Activated naive CD8-positive, alpha-beta T cell treated with anti-CD3 and anti-CD28 coated beads, Interleukin-2, amount 10 ng/mL, durations not matched to agents 7 days and 5 days (primary cell): ENCODE data around the gene ITFG1. TPM values are rescaled to one million over a fixed set of nuclear protein-coding genes. Genes with fewer than 3 reads are reported as not detected.
A peak's percentile ranks its signal among the peaks of the same experiment; 100 is the strongest.
"Not testable (repeated sequence)": the region's sequence is repeated elsewhere in the genome, so short reads cannot be mapped to it uniquely, and the experiment has no call there.

Experiments
- ATAC-seq: fragments of 150-1000 bp; cut with Tn5 transposase; one replicate; pipeline ENCODE4 v1.10.0; 2021; ENCODE audit warnings: low read depth, moderate library complexity
- POLR2A ChIA-PET: fragments of 350-600 bp; sonication (Branson Sonifier 250); formaldehyde crosslinking; loops from one replicate; lab custom pipeline; 2021; ENCODE audit warnings: antibody characterized with exemption; lab: Charles Lee
- DNase-seq: peaks from one replicate; pipeline ENCODE4 v3.0.0; 2021
- H3K27ac Mint-ChIP-seq: one replicate; pipeline ENCODE4 v1.8.0; 2022; ENCODE audit warnings: mild to moderate bottlenecking, mixed read lengths
- H3K27me3 Mint-ChIP-seq: one replicate; pipeline ENCODE4 v1.8.0; 2022; ENCODE audit warnings: mild to moderate bottlenecking, moderate library complexity, mixed read lengths
- H3K36me3 Mint-ChIP-seq: one replicate; pipeline ENCODE4 v1.8.0; 2021; ENCODE audit warnings: mild to moderate bottlenecking, mixed read lengths
- H3K4me1 Mint-ChIP-seq: one replicate; pipeline ENCODE4 v1.8.0; 2021; ENCODE audit warnings: mixed read lengths
- H3K4me3 Mint-ChIP-seq: one replicate; pipeline ENCODE4 v1.8.0; 2022; ENCODE audit warnings: mild to moderate bottlenecking, moderate library complexity, mixed read lengths
- H3K9me3 Mint-ChIP-seq: one replicate; pipeline ENCODE4 v1.8.0; 2021; ENCODE audit warnings: mixed read lengths
- total RNA-seq, 2 experiments: library from RNA; stranded (reverse); gene quantifications; one replicate each; pipeline ENCODE4 v1.2.3, GENCODE V29; 2021

ITFG1 gene
- total RNA-seq, 2 experiments from 2014 or later = 22.1 to 24.9 TPM

- no peak for DNase-seq
- H3K4me3 Mint-ChIP-seq = no peak overlapping the region
- H3K4me1 Mint-ChIP-seq = peaks cover 10% of the 10 kb centered on the region
- H3K27ac Mint-ChIP-seq = no peak overlapping the region
- ATAC-seq = no peak
- H3K9me3 Mint-ChIP-seq = no peaks in the 10 kb centered on the region
- POLR2A ChIA-PET = no interaction called here
- no peaks in the 10 kb centered on the region for H3K27me3 Mint-ChIP-seq
- peaks cover 12% of the 10 kb centered on the region for H3K36me3 Mint-ChIP-seq
Measured at GRCh38 chr16:47465919-47466630, 5.2 kb upstream of the ITFG1 start.

DNA sequence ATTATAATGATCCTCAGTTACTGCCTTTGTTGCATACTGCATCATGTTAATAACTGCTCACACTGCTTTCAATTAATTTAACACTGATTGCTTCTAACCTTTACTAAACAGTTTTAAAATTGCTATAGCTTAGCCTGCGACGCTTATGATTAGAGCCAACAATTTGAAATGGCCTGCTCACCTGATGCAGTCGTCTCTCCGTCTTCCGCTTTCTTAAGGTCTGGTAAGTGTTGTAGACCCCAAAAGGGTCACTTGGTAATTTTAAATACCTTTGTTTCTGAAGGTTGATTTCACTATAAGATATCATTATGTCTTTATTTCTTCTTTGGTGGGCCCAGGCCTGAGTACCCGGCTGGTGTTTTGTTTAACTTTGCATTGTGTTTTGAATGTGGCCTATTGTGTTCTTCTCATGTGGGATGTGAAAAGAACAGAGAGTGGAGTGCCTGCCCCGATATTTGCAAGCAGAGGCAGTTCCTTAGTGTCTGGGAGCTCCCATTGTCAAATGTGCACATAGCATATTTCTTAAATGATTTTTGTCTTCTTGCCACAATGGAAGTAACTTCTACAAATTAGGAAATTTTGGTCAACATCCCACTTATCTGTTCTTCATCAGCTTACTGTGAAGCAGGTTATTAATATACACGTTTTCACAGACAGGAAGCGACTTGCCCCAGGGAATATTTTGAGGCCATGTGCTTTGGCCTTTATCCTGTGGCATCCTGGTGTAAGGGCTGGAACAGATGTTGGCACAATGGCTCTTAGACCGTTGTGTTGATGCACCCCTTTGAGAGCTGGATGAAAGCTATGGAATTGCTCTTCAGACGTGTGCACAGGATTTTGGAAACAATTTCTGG lies 3.1 kb upstream of the ITFG1 start:
- Mint-ChIP-seq H3K4me1 (peaks cover 21% of the 10 kb centered on the region), H3K9me3 (no peaks in the 10 kb centered on the region), H3K4me3 (no peak overlapping the region), H3K27ac (no peak overlapping the region), H3K36me3 (peaks cover 8% of the 10 kb centered on the region), H3K27me3 (no peaks in the 10 kb centered on the region)
- ATAC-seq (no peak), DNase-seq (no peak)
- POLR2A ChIA-PET = no interaction called here

DNA sequence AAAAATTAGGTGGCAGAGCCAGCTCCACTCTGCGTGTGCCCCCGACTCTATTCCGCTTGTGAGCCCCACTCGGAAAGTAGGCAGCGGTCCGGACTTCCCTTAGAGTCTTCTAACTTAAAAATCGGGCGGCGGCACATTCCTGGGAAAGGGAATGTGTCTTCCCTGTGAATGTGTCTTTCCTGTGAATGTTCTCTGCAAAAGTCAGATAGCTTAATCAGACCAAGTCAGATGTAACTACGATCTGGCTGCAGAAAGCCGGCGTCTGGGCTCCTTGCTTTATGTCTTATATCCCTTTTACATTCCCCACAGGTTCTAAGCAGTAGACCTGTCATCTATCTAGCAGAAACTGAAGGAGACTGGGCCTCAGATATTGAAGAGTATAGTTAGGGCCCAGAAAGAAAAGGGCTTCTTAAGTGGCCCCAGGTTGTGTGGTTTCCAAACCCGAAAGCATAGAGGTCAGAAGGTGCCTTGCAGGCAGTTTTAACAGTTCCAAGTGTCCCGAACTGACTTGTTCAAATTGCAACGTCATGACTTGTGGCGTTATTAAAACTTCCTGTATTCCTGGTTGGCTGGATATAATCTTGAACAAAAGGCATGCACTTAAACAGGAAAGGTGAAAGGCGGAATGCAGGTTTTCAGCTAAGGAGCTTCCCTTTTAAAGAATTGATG lies 869 bp upstream of the ITFG1 start:
- no peaks in the 10 kb centered on the region for H3K9me3 Mint-ChIP-seq
- POLR2A ChIA-PET = interaction anchor here (0.6 to 2.2 kb wide), 7 partner anchors 12 to 488 kb away, joined by 3 to 10 read pairs (median 3); partner anchors contain the start of gene DNAJA2
- peaks cover 10% of the 10 kb centered on the region for H3K36me3 Mint-ChIP-seq
- H3K27ac Mint-ChIP-seq = peak overlapping the region; percentile 86
- peak; percentile 5 for ATAC-seq
- no peaks in the 10 kb centered on the region for H3K27me3 Mint-ChIP-seq
- peaks cover 23% of the 10 kb centered on the region for H3K4me1 Mint-ChIP-seq
- DNase-seq = no peak
- H3K4me3 Mint-ChIP-seq = peak overlapping the region; percentile 85

DNA sequence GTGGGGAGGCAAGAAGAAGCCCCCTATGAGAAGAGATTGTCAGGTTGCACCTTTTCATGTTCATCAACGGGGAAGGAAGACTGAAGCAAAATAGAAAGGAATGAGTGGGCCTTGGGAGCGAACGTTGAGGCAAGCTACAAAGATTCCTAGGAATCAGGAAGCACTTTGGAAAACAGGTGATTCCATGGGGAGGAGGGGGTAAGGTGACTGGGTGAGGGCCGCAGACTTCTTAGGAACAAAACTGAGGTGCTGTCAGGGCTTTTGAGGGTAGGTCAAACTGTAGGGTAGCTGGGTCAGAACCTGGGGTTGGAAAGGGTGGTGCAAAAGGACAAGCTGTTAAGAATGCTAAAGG lies 528 bp downstream of the ITFG1 start:
- H3K27ac Mint-ChIP-seq = peak overlapping the region; percentile 96
- H3K4me1 Mint-ChIP-seq = peaks cover 25% of the 10 kb centered on the region
- DNase-seq (no peak), ATAC-seq (no peak)
- H3K9me3 Mint-ChIP-seq = no peaks in the 10 kb centered on the region
- peak overlapping the region; percentile 85 for H3K4me3 Mint-ChIP-seq
- POLR2A ChIA-PET = interaction anchor here (0.5 to 2.2 kb wide), 4 partner anchors 11 to 487 kb away, joined by 3 to 10 read pairs (median 3); partner anchors contain the start of gene DNAJA2
- H3K27me3 Mint-ChIP-seq = no peaks in the 10 kb centered on the region
- peaks cover 10% of the 10 kb centered on the region for H3K36me3 Mint-ChIP-seq

GRCh38 chr16:47459603-47460002 lies 1.3 kb downstream of the ITFG1 start:
- Mint-ChIP-seq H3K27me3 (no peaks in the 10 kb centered on the region), H3K4me3 (peak overlapping the region; percentile 85), H3K9me3 (no peaks in the 10 kb centered on the region), H3K27ac (peak overlapping the region; percentile 96), H3K4me1 (peaks cover 27% of the 10 kb centered on the region), H3K36me3 (peaks cover 13% of the 10 kb centered on the region)
- DNase-seq = no peak
- POLR2A ChIA-PET = no interaction called here
- no peak for ATAC-seq

- Mint-ChIP-seq H3K4me3 (no peak overlapping the region), H3K4me1 (peaks cover 23% of the 10 kb centered on the region)
Measured at GRCh38 chr16:47458331-47458730, 2.5 kb downstream of the ITFG1 start.

DNA sequence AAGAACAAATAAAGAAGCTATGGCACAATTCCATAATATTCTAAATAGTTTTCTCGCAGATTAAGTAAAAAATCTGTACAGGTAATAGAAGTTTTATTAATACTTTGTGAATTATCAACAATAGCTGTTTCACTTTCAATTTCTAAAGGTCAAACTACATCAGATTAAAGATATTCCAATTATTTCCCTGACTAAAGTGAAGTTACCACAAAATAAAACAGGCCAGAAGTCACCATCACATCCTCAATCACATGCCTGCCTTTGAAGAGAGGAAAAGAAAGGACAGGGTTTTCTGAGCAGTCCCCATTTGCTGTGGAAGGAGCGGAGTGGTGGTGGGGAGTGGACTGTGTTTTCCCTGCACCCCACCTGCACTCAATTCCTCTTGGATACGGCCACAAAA lies 11.1 kb downstream of the ITFG1 start:
- Mint-ChIP-seq H3K36me3 (peaks cover 26% of the 10 kb centered on the region), H3K4me1 (peaks cover 2% of the 10 kb centered on the region), H3K4me3 (no peak overlapping the region), H3K9me3 (no peaks in the 10 kb centered on the region), H3K27me3 (no peaks in the 10 kb centered on the region), H3K27ac (no peak overlapping the region)
- ATAC-seq (no peak), DNase-seq (no peak)
- POLR2A ChIA-PET = interaction anchor here (0.5 to 1.0 kb wide), 2 partner anchors 11 to 279 kb away, joined by 3 read pairs; partner anchors contain the start of genes ITFG1 and PHKB

More at GRCh38 chr16:47458331-47458730, 2.5 kb downstream of the ITFG1 start:
- peaks cover 14% of the 10 kb centered on the region for H3K36me3 Mint-ChIP-seq
- no peaks in the 10 kb centered on the region for H3K27me3 Mint-ChIP-seq
- POLR2A ChIA-PET = no interaction called here
- ATAC-seq (no peak), DNase-seq (no peak)
- H3K27ac Mint-ChIP-seq = no peak overlapping the region
- H3K9me3 Mint-ChIP-seq = no peaks in the 10 kb centered on the region

DNA sequence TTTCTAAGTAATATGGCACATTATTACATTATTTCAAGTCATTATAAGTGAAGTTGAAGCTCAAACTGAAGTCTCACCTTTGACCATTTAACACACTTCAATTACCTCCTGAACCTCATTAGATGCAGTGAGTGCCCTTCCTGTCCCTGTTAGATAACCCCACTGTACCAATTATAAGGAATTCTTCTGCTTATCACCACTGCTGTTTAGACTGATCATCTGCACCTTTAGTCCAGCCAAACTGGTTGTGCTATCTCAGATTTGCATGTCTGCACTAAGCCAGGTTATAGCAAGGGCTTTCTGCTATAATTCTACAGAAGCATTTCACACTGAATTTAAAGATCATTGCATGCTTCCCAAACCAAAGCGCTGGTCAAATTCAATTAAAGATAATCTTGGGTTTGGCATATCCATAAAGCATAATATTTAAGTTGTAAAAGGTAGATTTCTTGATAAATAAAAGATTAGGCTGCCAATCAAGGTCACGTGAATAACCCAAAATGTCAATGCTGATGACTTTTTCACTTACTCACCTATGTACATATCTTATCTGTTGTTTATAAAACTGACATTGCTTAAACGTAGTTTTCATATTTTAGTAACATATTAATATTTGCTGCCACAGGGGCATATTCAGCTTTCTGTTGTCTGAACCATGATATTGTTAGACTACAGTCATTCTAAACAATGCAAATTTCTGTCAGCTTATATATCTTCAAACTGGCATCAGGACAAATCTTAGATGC lies 11.9 kb downstream of the ITFG1 start:
- peaks cover 24% of the 10 kb centered on the region for H3K36me3 Mint-ChIP-seq

DNA sequence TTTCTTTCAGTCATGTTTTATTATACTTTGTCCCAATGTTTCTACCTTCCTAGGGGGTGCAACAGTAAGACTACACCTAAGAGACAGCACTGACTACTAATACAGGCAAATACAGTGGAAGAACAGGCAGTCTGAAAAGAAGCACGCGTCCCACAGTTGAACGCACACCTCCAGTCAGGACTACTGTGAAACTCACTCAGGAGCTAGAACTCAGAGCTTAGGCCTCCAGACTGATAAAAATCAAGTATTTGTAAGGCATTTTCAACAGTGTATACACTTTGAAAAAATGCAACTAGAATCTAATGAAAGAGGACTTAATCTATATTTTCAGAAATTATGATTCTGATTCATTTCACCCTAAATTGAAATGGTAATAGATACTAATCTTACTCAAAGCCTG lies 14.4 kb downstream of the ITFG1 start:
- peaks cover 3% of the 10 kb centered on the region for H3K9me3 Mint-ChIP-seq
- H3K27ac Mint-ChIP-seq = no peak overlapping the region
- ATAC-seq (no peak), DNase-seq (no peak)
- peaks cover 33% of the 10 kb centered on the region for H3K36me3 Mint-ChIP-seq
- peaks cover 4% of the 10 kb centered on the region for H3K4me1 Mint-ChIP-seq
- no peaks in the 10 kb centered on the region for H3K27me3 Mint-ChIP-seq
- no peak overlapping the region for H3K4me3 Mint-ChIP-seq
- POLR2A ChIA-PET = no interaction called here

More for the DNA sequence above, 11.9 kb downstream of the ITFG1 start:
- Mint-ChIP-seq H3K4me3 (no peak overlapping the region), H3K9me3 (no peaks in the 10 kb centered on the region), H3K27me3 (no peaks in the 10 kb centered on the region), H3K27ac (no peak overlapping the region), H3K4me1 (peaks cover 4% of the 10 kb centered on the region)
- DNase-seq = no peak
- POLR2A ChIA-PET = interaction anchor here (1.0 kb wide), 1 partner anchor 12 kb away, joined by 3 read pairs; the partner anchor contains the start of genes ITFG1 and PHKB
- ATAC-seq = no peak

- H3K9me3 Mint-ChIP-seq, H3K27ac Mint-ChIP-seq, ATAC-seq, H3K27me3 Mint-ChIP-seq, POLR2A ChIA-PET, H3K4me1 Mint-ChIP-seq, H3K4me3 Mint-ChIP-seq, DNase-seq: not testable (repeated sequence)
- peaks cover 50% of the 10 kb centered on the region for H3K36me3 Mint-ChIP-seq
Measured at GRCh38 chr16:47442884-47443283, 18.0 kb downstream of the ITFG1 start.

GRCh38 chr16:47440066-47440465 lies 20.8 kb downstream of the ITFG1 start:
- ATAC-seq, POLR2A ChIA-PET, H3K4me3 Mint-ChIP-seq, DNase-seq, H3K9me3 Mint-ChIP-seq, H3K27ac Mint-ChIP-seq, H3K4me1 Mint-ChIP-seq, H3K27me3 Mint-ChIP-seq: not testable (repeated sequence)
- peaks cover 50% of the 10 kb centered on the region for H3K36me3 Mint-ChIP-seq

GRCh38 chr16:47434274-47434673 lies 26.6 kb downstream of the ITFG1 start:
- H3K27me3 Mint-ChIP-seq, H3K4me1 Mint-ChIP-seq, H3K9me3 Mint-ChIP-seq, H3K4me3 Mint-ChIP-seq, DNase-seq, ATAC-seq, H3K27ac Mint-ChIP-seq, POLR2A ChIA-PET: not testable (repeated sequence)
- H3K36me3 Mint-ChIP-seq = peaks cover 36% of the 10 kb centered on the region
